Kidney (tissue), 14 donors: ENCODE measurements around the gene CLPSL1. TPM values are rescaled to one million over a fixed set of nuclear protein-coding genes. Genes with fewer than 3 reads are reported as not detected.

ENCODE experiments used
- DNase-seq, 5 donors: peaks; one replicate each; pipeline ENCODE4 v3.0.0-alpha.2; 2013 to 2020
- FAIRE-seq: peaks from 2 replicates; lab custom pipeline; 2012; peaks lifted over from hg19 to GRCh38; lab: Jason Lieb, UNC
- H3K27ac ChIP-seq, 2 donors: one replicate each; pipeline ENCODE4 v1.7.0; 2013; ENCODE audit warnings: low read depth in 2 of 2, low read length in 2 of 2, inconsistent platforms in 1 of 2
- H3K27me3 ChIP-seq: one replicate; pipeline ENCODE4 v1.7.1; 2013; ENCODE audit warnings: low read length, inconsistent platforms; ENCODE audit not compliant: control insufficient read depth, insufficient read depth
- H3K36me3 ChIP-seq, 3 donors: one replicate each; pipeline versions ENCODE4 v1.7.0 to v1.7.1; 2013; ENCODE audit warnings: low read length in 3 of 3, control low read depth in 1 of 3, inconsistent platforms in 1 of 3; ENCODE audit not compliant: insufficient read depth in 3 of 3, control insufficient read depth in 2 of 3
- H3K4me1 ChIP-seq, 3 donors: one replicate each; pipeline versions ENCODE4 v1.7.0 to v1.7.1; 2013; ENCODE audit warnings: low read length in 3 of 3, inconsistent platforms in 1 of 3, low read depth in 1 of 3; ENCODE audit not compliant: control insufficient read depth in 2 of 3, insufficient read depth in 2 of 3
- H3K4me3 ChIP-seq, 3 donors: one replicate each; pipeline versions ENCODE4 v1.7.0 to v1.8.1; 2013; ENCODE audit warnings: low read length in 3 of 3, control low read depth in 1 of 3, inconsistent platforms in 1 of 3
- H3K9ac ChIP-seq, 3 donors: one replicate each; pipeline versions ENCODE4 v1.7.0 to v1.7.1; 2013; ENCODE audit warnings: low read length in 3 of 3, control low read depth in 1 of 3, inconsistent platforms in 1 of 3
- H3K9me3 ChIP-seq, 3 donors: one replicate each; pipeline versions ENCODE4 v1.7.0 to v1.7.1; 2013; ENCODE audit warnings: low read length in 3 of 3, control low read depth in 1 of 3, inconsistent platforms in 1 of 3; ENCODE audit not compliant: control insufficient read depth in 2 of 3, insufficient read depth in 1 of 3
- intact Hi-C: fragments of 100-400 bp; cut with DNase I; formaldehyde crosslinking; loops from one replicate; pipeline ENCODE4 v1.11.1; 2022
- polyA plus RNA-seq: library from polyadenylated mRNA; stranded (reverse); fragments of 350-450 nt; fragmentation: Illumina TruSeq; extraction: RNeasy Lipid Tissue Mini Kit (QIAGEN cat#74804); gene quantifications from one replicate; pipeline ENCODE4 v1.2.3, GENCODE V29; 2014; ENCODE audit warnings: low read depth, low replicate concordance; ENCODE audit not compliant: insufficient read depth
- total RNA-seq: library from RNA; stranded (reverse); fragmentation: NEBNext Ultra II Directional; extraction: Animal tissue kit (Norgen Biotek cat#: 25700); gene quantifications from one replicate; pipeline ENCODE4 v1.2.1, GENCODE V29; 2021
- TF ChIP-seq, protein P1 (sequence below): IDR thresholded peaks from 3 replicates; pipeline ENCODE4 v1.5.1; 2012; ENCODE audit warnings: mild to moderate bottlenecking, moderate library complexity, borderline replicate concordance; ENCODE audit not compliant: insufficient read depth; ENCODE audit errors: extremely low read depth
- donor health status: control.
- donor health status: control.
- donor health status: control.
- donor health status: control.
- donor health status: control.
- donor health status: DM: yes; HTN: yes; CAD: no.
- donor health status: Normal renal cell carcinoma (clear cell type).

Gene CLPSL1
- total and polyA plus RNA-seq, 2 donors from 2014 or later: not detected

DNA sequence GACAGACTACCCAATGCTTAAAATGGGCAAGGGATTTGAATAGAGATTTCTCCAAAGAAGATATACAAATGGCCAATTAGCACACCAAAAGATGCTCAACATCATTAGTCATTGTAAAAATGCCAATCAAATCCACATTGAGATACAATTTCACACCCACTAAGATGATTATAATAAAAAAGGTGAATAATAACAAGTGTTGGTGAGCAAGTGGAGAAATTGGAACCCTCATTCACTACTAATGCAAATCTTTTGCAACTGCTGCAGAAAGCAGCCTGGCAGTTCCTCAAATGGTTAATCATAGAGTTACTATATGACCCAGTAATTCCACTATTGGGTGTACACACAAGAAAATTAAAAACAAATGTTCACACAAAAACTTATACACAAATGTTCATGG lies 36.7 kb downstream of the CLPSL1 start:
- FAIRE-seq (no peak), DNase-seq (no peak)
- TF ChIP-seq, protein P1, sequence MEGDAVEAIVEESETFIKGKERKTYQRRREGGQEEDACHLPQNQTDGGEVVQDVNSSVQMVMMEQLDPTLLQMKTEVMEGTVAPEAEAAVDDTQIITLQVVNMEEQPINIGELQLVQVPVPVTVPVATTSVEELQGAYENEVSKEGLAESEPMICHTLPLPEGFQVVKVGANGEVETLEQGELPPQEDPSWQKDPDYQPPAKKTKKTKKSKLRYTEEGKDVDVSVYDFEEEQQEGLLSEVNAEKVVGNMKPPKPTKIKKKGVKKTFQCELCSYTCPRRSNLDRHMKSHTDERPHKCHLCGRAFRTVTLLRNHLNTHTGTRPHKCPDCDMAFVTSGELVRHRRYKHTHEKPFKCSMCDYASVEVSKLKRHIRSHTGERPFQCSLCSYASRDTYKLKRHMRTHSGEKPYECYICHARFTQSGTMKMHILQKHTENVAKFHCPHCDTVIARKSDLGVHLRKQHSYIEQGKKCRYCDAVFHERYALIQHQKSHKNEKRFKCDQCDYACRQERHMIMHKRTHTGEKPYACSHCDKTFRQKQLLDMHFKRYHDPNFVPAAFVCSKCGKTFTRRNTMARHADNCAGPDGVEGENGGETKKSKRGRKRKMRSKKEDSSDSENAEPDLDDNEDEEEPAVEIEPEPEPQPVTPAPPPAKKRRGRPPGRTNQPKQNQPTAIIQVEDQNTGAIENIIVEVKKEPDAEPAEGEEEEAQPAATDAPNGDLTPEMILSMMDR: no peak
- H3K4me1 ChIP-seq: no peaks in the 10 kb centered on the region
- H3K9ac ChIP-seq: no peak overlapping the region
- H3K9me3 ChIP-seq: peaks cover 0 to 6% (median 3%) of the 10 kb centered on the region in 3 donors
- H3K36me3 ChIP-seq: no peaks in the 10 kb centered on the region
- H3K27ac ChIP-seq: no peak overlapping the region
- intact Hi-C loops: no loop called here
- H3K4me3 ChIP-seq: no peak overlapping the region
- no peaks in the 10 kb centered on the region for H3K27me3 ChIP-seq

DNA sequence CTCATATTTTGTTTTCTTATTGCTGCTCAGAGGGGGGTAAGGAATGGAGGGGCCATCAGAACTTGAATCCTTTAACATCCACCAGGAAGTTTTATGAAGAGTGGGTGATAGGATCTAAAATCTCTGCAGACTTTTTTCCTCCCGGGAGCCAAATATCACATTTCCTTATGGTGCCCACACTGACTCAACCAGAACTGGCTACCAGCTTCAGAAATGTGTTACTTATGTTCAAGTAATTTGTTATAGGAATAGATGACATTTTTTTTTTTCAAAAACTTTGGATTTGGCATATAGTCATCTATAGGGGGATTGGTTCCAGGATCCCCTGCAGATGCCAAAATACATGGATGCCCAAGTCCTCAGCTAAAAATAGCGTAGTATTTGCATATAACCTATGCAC lies 42.8 kb downstream of the CLPSL1 start:
- Histone ChIP-seq H3K9ac (no peak overlapping the region), H3K36me3 (no peaks in the 10 kb centered on the region), H3K27ac (no peak overlapping the region), H3K4me3 (no peak overlapping the region), H3K9me3 (no peaks in the 10 kb centered on the region), H3K27me3 (no peaks in the 10 kb centered on the region), H3K4me1 (no peaks in the 10 kb centered on the region)
- TF ChIP-seq, protein P1: no peak
- DNase-seq (no peak), FAIRE-seq (no peak)
- intact Hi-C loops: no loop called here

DNA sequence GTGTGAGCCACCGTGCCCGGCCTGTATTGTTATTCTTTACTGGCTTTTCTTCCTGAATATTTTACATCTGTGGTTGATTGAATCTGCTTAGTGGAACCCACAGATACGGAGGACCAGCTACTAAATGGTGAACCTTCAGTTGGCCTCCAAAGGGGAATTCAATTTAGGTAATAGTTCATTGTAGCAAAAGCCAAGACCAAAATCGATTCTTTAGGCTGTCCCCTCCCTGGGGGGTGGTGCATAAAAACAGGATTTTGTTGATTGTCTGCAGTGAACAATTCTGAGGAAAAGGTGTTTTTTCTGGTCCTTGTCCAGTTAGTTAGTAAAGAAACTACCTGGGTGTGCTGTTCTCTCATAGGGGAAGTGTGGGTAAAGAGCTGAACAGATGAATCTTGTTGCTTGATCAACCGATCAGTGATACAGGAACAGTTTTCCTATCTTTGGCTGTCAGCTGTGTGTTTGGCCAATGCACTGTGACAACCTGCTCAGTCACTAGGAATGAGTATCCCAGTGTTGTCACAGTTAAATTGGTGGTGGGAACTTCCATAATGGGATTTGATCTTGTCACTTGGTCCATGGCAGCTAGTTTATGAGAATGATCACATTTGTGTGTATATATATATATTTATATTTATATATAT lies 43.9 kb downstream of the CLPSL1 start:
- Histone ChIP-seq H3K9ac (no peak overlapping the region), H3K4me1 (no peaks in the 10 kb centered on the region), H3K36me3 (no peaks in the 10 kb centered on the region), H3K27ac (no peak overlapping the region), H3K4me3 (no peak overlapping the region), H3K27me3 (no peaks in the 10 kb centered on the region), H3K9me3 (no peaks in the 10 kb centered on the region)
- intact Hi-C loops: no loop called here
- TF ChIP-seq, protein P1: no peak
- DNase-seq: no peak
- no peak for FAIRE-seq

DNA sequence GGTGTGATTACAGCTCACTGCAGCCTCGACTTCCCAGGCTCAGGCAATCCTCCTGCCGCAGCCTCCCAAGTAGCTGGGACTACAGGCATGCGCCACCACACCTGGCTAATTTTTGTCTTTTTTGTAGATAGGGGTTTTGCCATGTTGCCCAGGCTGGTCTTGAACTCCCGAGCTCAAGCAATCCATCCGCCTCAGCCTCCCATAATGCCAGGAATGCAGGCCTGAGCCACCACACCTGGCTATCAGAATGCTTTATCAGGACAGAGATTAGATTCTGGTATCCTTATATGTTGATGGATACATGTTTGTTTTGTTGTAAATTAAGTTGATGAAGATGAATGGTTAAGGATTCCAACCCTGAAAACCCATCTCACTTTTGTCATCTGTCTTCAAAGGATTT lies 48.5 kb downstream of the CLPSL1 start:
- Histone ChIP-seq H3K27me3 (no peaks in the 10 kb centered on the region), H3K4me3 (no peak overlapping the region), H3K9ac (no peak overlapping the region), H3K36me3 (peaks cover 0 to 4% (median 0%) of the 10 kb centered on the region in 3 donors), H3K27ac (no peak overlapping the region), H3K9me3 (no peaks in the 10 kb centered on the region), H3K4me1 (no peaks in the 10 kb centered on the region)
- DNase-seq (no peak), FAIRE-seq (no peak)
- intact Hi-C loops: no loop called here
- TF ChIP-seq, protein P1: no peak
